ENCODE data around the gene KIF19.
"Not testable (repeated sequence)": the region's sequence is repeated elsewhere in the genome, so short reads cannot be mapped to it uniquely, and the experiment has no call there.

DNA sequence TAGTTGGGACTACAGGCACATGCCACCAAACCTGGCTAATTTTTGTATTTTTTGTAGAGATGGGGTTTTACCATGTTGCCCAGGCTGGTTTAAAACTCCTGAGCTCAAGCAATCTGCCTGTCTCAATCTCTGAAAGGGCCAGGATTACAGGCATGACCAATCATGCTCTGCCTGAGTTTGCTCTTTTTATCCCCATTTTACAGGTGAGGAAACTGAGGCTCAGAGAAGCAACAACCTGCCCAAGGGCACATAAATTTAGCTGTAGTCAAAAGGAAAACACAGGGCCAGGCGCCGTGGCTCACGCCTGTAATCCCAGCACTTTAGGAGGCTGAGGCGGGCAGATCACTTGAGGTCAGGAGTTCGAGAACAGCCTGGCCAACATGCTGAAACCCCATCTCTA lies 79.3 kb downstream of the KIF19 start:
- TF ChIP-seq OSR1 (CRISPR knock-in tag; IDR thresholded peaks at IDR 0.05); CSDC2 (CRISPR knock-in tag; IDR thresholded peaks at IDR 0.05); TCF4 (CRISPR knock-in tag; IDR thresholded peaks at IDR 0.05; ENCODE audit: borderline replicate concordance); BACH2 (CRISPR knock-in tag; IDR thresholded peaks at IDR 0.05; ENCODE audit: borderline replicate concordance); ZFP30 (CRISPR knock-in tag; IDR thresholded peaks at IDR 0.05); ZC3H10 (CRISPR knock-in tag; IDR thresholded peaks at IDR 0.05): not testable (repeated sequence)
- TF ChIP-seq, protein P1, sequence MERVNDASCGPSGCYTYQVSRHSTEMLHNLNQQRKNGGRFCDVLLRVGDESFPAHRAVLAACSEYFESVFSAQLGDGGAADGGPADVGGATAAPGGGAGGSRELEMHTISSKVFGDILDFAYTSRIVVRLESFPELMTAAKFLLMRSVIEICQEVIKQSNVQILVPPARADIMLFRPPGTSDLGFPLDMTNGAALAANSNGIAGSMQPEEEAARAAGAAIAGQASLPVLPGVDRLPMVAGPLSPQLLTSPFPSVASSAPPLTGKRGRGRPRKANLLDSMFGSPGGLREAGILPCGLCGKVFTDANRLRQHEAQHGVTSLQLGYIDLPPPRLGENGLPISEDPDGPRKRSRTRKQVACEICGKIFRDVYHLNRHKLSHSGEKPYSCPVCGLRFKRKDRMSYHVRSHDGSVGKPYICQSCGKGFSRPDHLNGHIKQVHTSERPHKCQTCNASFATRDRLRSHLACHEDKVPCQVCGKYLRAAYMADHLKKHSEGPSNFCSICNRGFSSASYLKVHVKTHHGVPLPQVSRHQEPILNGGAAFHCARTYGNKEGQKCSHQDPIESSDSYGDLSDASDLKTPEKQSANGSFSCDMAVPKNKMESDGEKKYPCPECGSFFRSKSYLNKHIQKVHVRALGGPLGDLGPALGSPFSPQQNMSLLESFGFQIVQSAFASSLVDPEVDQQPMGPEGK (CRISPR knock-in tag; IDR thresholded peaks at IDR 0.05; ENCODE audit: borderline replicate concordance) = not testable (repeated sequence)
- TF ChIP-seq, protein P2, sequence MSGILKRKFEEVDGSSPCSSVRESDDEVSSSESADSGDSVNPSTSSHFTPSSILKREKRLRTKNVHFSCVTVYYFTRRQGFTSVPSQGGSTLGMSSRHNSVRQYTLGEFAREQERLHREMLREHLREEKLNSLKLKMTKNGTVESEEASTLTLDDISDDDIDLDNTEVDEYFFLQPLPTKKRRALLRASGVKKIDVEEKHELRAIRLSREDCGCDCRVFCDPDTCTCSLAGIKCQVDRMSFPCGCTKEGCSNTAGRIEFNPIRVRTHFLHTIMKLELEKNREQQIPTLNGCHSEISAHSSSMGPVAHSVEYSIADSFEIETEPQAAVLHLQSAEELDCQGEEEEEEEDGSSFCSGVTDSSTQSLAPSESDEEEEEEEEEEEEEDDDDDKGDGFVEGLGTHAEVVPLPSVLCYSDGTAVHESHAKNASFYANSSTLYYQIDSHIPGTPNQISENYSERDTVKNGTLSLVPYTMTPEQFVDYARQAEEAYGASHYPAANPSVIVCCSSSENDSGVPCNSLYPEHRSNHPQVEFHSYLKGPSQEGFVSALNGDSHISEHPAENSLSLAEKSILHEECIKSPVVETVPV (CRISPR knock-in tag; IDR thresholded peaks at IDR 0.05) = not testable (repeated sequence)
